Measurements from ENCODE around the gene IL1RL2.

Gene IL1RL2

DNA sequence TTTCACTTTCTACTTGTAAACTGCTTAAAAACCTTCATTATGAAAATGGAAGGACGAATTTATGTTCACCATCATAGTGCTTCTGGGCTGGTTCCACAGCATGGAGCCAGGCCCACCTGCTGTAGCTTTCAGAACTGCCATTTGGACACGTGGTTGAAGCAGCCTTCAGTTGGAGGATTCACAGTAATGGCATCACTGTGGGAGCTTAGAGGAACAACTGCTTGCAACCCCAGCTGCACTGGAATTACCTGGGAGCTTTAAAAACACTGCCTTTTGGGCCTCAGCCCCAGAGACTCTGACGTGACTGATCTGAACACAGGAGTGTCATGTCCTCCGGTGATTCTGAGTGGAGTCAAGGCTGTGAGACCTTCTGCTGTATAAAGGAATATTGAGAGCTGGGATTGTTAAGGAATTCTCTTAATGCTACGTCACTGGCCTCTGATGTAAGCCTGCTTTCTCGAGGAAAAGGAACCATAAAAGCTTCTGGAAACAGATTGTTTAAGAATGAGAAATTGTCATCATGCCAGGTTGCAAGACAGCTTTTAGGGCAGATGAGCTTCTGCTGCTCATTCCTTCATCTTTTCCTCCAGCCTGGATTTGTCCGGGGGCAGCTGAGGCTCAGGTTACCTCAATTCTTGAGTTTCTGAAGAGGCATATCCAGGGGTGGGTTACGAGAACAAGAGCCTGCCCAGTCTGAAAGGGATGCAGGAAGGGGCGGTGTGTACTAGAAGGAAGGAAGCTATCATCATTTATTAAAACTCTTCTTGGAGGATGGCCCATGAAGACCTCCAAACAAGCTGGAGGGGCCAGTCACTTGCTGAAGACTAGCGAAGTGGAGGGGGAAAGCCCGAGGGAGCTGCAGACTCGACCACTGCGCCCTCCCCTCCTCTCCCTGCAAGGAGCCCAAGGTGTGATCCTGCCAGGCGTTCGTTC lies 45.5 kb upstream of the IL1RL2 start:
- no peak overlapping the region for H3K4me2 ChIP-seq (ENCODE audit: low read length)
- H3K36me3 ChIP-seq (ENCODE audit: control insufficient read depth, insufficient read depth, low read length): no peaks in the 10 kb centered on the region
- no peak overlapping the region for H4K5ac ChIP-seq (ENCODE audit: low read length)
- no peak overlapping the region for H2BK5ac ChIP-seq (ENCODE audit: low read length)
- no peaks in the 10 kb centered on the region for H3K4me1 ChIP-seq (ENCODE audit: control insufficient read depth, low read depth, low read length)
- no peak overlapping the region for H3K56ac ChIP-seq (ENCODE audit: low read length)
- no peak overlapping the region for H3K4me3 ChIP-seq (ENCODE audit: low read length)
- no peak overlapping the region for H4K8ac ChIP-seq (ENCODE audit: low read depth, low read length)
- H2AK5ac ChIP-seq (ENCODE audit: low read length): no peak overlapping the region
- H2BK15ac ChIP-seq (replicated peaks; ENCODE audit: low read depth): no peak overlapping the region
- H3K79me1 ChIP-seq (ENCODE audit: low read length): no peaks in the 10 kb centered on the region
- no peak for DNase-seq
- no peak overlapping the region for H3K9ac ChIP-seq (ENCODE audit: low read length)
- no peak overlapping the region for H3K27ac ChIP-seq (ENCODE audit: low read depth, low read length)
- no peaks in the 10 kb centered on the region for H3K79me2 ChIP-seq (ENCODE audit: control insufficient read depth, insufficient read depth, low read length)
- H3K23ac ChIP-seq (ENCODE audit: low read length): no peak overlapping the region
- no peak overlapping the region for H3K4ac ChIP-seq (ENCODE audit: low read depth, low read length)
- H2BK120ac ChIP-seq (ENCODE audit: low read depth, low read length): no peak overlapping the region
- WGBS (ENCODE audit: extremely low coverage, insufficient coverage, low lambda C conversion rate): no CpG with 5 or more reads among the region's 15 CpGs
- H3K27me3 ChIP-seq (ENCODE audit: insufficient read depth, low read length, poor library complexity): no peaks in the 10 kb centered on the region
- H3K18ac ChIP-seq (ENCODE audit: low read length): no peak overlapping the region

- Histone ChIP-seq H4K5ac (ENCODE audit: low read length) (no peak within 1 kb of the TSS), H2AK5ac (ENCODE audit: low read length) (no peak within 1 kb of the TSS), H3K36me3 (ENCODE audit: control insufficient read depth, insufficient read depth, low read length) (no peaks in the 10 kb centered on the region), H3K79me2 (ENCODE audit: control insufficient read depth, insufficient read depth, low read length) (no peaks in the 10 kb centered on the region), H2BK15ac (replicated peaks; ENCODE audit: low read depth) (no peak within 1 kb of the TSS), H3K23ac (ENCODE audit: low read length) (no peak within 1 kb of the TSS), H3K79me1 (ENCODE audit: low read length) (no peaks in the 10 kb centered on the region), H3K4me1 (ENCODE audit: control insufficient read depth, low read depth, low read length) (no peaks in the 10 kb centered on the region), H3K27ac (ENCODE audit: low read depth, low read length) (no peak within 1 kb of the TSS), H3K27me3 (ENCODE audit: insufficient read depth, low read length, poor library complexity) (no peaks in the 10 kb centered on the region), H3K4me2 (ENCODE audit: low read length) (peak within 1 kb of the TSS; percentile 58), H4K8ac (ENCODE audit: low read depth, low read length) (no peak within 1 kb of the TSS), H3K18ac (ENCODE audit: low read length) (peak within 1 kb of the TSS; percentile 85), H2BK120ac (ENCODE audit: low read depth, low read length) (no peak within 1 kb of the TSS), H3K4me3 (ENCODE audit: low read length) (peak within 1 kb of the TSS; percentile 7), H2BK5ac (ENCODE audit: low read length) (no peak within 1 kb of the TSS), H3K4ac (ENCODE audit: low read depth, low read length) (no peak within 1 kb of the TSS), H3K56ac (ENCODE audit: low read length) (peak within 1 kb of the TSS; percentile 67), H3K9ac (ENCODE audit: low read length) (peak within 1 kb of the TSS; percentile 57)
- WGBS (ENCODE audit: extremely low coverage, insufficient coverage, low lambda C conversion rate): no CpG with 5 or more reads among the region's 65 CpGs
- DNase-seq: peak; percentile 56
These were observed 44.6 kb upstream of the IL1RL2 start, which contains the start of gene IL1R1 for GRCh38 chr2:102141970-102142828. Gene IL1R1, plus strand, starts transcription at chr2:102142746. Its CDS starts 14,979 bp downstream, at chr2:102157725.

GRCh38 chr2:102142829-102143449 lies 43.9 kb upstream of the IL1RL2 start:
- no peaks in the 10 kb centered on the region for H3K27me3 ChIP-seq (ENCODE audit: insufficient read depth, low read length, poor library complexity)

GRCh38 chr2:102143450-102143985 lies 43.3 kb upstream of the IL1RL2 start:
- H4K8ac ChIP-seq (ENCODE audit: low read depth, low read length): no peak overlapping the region
- no peak overlapping the region for H3K4me3 ChIP-seq (ENCODE audit: low read length)

More at GRCh38 chr2:102142829-102143449, 43.9 kb upstream of the IL1RL2 start:
- no peak overlapping the region for H2BK5ac ChIP-seq (ENCODE audit: low read length)
- no peaks in the 10 kb centered on the region for H3K79me1 ChIP-seq (ENCODE audit: low read length)
- H2BK15ac ChIP-seq (replicated peaks; ENCODE audit: low read depth): no peak overlapping the region
- H3K4ac ChIP-seq (ENCODE audit: low read depth, low read length): no peak overlapping the region
- H4K5ac ChIP-seq (ENCODE audit: low read length): no peak overlapping the region
- H3K4me3 ChIP-seq (ENCODE audit: low read length): no peak overlapping the region
- H3K36me3 ChIP-seq (ENCODE audit: control insufficient read depth, insufficient read depth, low read length): no peaks in the 10 kb centered on the region
- H4K8ac ChIP-seq (ENCODE audit: low read depth, low read length): no peak overlapping the region
- no peaks in the 10 kb centered on the region for H3K4me1 ChIP-seq (ENCODE audit: control insufficient read depth, low read depth, low read length)
- H3K9ac ChIP-seq (ENCODE audit: low read length): peak overlapping the region; percentile 4
- H2AK5ac ChIP-seq (ENCODE audit: low read length): no peak overlapping the region
- no peak overlapping the region for H3K27ac ChIP-seq (ENCODE audit: low read depth, low read length)
- no peak overlapping the region for H2BK120ac ChIP-seq (ENCODE audit: low read depth, low read length)
- peak overlapping the region; percentile 51 for H3K4me2 ChIP-seq (ENCODE audit: low read length)
- H3K56ac ChIP-seq (ENCODE audit: low read length): peak overlapping the region; percentile 59
- WGBS (ENCODE audit: extremely low coverage, insufficient coverage, low lambda C conversion rate): no CpG with 5 or more reads among the region's 42 CpGs
- H3K18ac ChIP-seq (ENCODE audit: low read length): peak overlapping the region; percentile 85
- H3K23ac ChIP-seq (ENCODE audit: low read length): no peak overlapping the region
- H3K79me2 ChIP-seq (ENCODE audit: control insufficient read depth, insufficient read depth, low read length): no peaks in the 10 kb centered on the region
- peak; percentile 66 for DNase-seq

DNA sequence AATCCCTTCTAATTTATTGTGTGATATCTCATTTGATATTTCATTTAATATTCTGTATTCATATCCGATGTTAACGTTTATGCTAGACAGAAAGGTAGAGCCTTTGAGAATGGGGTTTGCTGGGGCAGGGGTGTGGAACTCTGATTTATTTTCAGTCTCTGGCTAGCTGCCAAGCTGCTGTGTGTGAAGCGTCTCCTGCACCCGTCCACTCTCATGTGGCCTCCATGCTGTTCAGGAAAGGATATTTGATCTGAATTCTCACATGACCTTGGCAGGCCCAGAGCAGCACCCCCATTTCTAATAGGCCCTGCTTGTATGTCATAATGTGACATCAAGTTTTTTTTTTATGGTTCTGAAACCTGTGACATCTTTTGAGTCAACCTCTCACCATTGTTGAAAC lies 42.7 kb upstream of the IL1RL2 start:
- H3K27me3 ChIP-seq (ENCODE audit: insufficient read depth, low read length, poor library complexity): no peaks in the 10 kb centered on the region
- H4K8ac ChIP-seq (ENCODE audit: low read depth, low read length): no peak overlapping the region
- H3K4me3 ChIP-seq (ENCODE audit: low read length): no peak overlapping the region
- H3K23ac ChIP-seq (ENCODE audit: low read length): no peak overlapping the region
- H2BK15ac ChIP-seq (replicated peaks; ENCODE audit: low read depth): no peak overlapping the region
- no peak overlapping the region for H3K56ac ChIP-seq (ENCODE audit: low read length)
- no peaks in the 10 kb centered on the region for H3K79me2 ChIP-seq (ENCODE audit: control insufficient read depth, insufficient read depth, low read length)
- no peak overlapping the region for H2AK5ac ChIP-seq (ENCODE audit: low read length)
- H3K4me2 ChIP-seq (ENCODE audit: low read length): no peak overlapping the region
- no peak overlapping the region for H3K4ac ChIP-seq (ENCODE audit: low read depth, low read length)
- H3K27ac ChIP-seq (ENCODE audit: low read depth, low read length): no peak overlapping the region
- no peak for DNase-seq
- H3K36me3 ChIP-seq (ENCODE audit: control insufficient read depth, insufficient read depth, low read length): no peaks in the 10 kb centered on the region
- H2BK120ac ChIP-seq (ENCODE audit: low read depth, low read length): no peak overlapping the region
- H3K9ac ChIP-seq (ENCODE audit: low read length): no peak overlapping the region
- H3K18ac ChIP-seq (ENCODE audit: low read length): no peak overlapping the region
- no peaks in the 10 kb centered on the region for H3K79me1 ChIP-seq (ENCODE audit: low read length)
- H2BK5ac ChIP-seq (ENCODE audit: low read length): no peak overlapping the region
- no peak overlapping the region for H4K5ac ChIP-seq (ENCODE audit: low read length)
- no CpG with 5 or more reads among the region's 4 CpGs for WGBS (ENCODE audit: extremely low coverage, insufficient coverage, low lambda C conversion rate)
- H3K4me1 ChIP-seq (ENCODE audit: control insufficient read depth, low read depth, low read length): no peaks in the 10 kb centered on the region

More at GRCh38 chr2:102143450-102143985, 43.3 kb upstream of the IL1RL2 start:
- no peaks in the 10 kb centered on the region for H3K79me2 ChIP-seq (ENCODE audit: control insufficient read depth, insufficient read depth, low read length)
- H3K36me3 ChIP-seq (ENCODE audit: control insufficient read depth, insufficient read depth, low read length): no peaks in the 10 kb centered on the region
- no CpG with 5 or more reads among the region's 10 CpGs for WGBS (ENCODE audit: extremely low coverage, insufficient coverage, low lambda C conversion rate)
- H3K79me1 ChIP-seq (ENCODE audit: low read length): no peaks in the 10 kb centered on the region
- no peaks in the 10 kb centered on the region for H3K27me3 ChIP-seq (ENCODE audit: insufficient read depth, low read length, poor library complexity)
- H3K27ac ChIP-seq (ENCODE audit: low read depth, low read length): no peak overlapping the region
- no peak overlapping the region for H2BK5ac ChIP-seq (ENCODE audit: low read length)
- H3K4me2 ChIP-seq (ENCODE audit: low read length): no peak overlapping the region
- no peak overlapping the region for H2BK120ac ChIP-seq (ENCODE audit: low read depth, low read length)
- no peak overlapping the region for H2AK5ac ChIP-seq (ENCODE audit: low read length)
- H3K4me1 ChIP-seq (ENCODE audit: control insufficient read depth, low read depth, low read length): no peaks in the 10 kb centered on the region
- H3K23ac ChIP-seq (ENCODE audit: low read length): no peak overlapping the region
- H3K18ac ChIP-seq (ENCODE audit: low read length): no peak overlapping the region
- H3K56ac ChIP-seq (ENCODE audit: low read length): no peak overlapping the region
- no peak overlapping the region for H4K5ac ChIP-seq (ENCODE audit: low read length)
- H2BK15ac ChIP-seq (replicated peaks; ENCODE audit: low read depth): no peak overlapping the region
- H3K4ac ChIP-seq (ENCODE audit: low read depth, low read length): no peak overlapping the region
- no peak overlapping the region for H3K9ac ChIP-seq (ENCODE audit: low read length)
- peak; percentile 70 for DNase-seq

Data from mesendoderm (in vitro differentiated cells).